ENCODE data around the gene ZNF789. TPM values are rescaled to one million over a fixed set of nuclear protein-coding genes. Genes with fewer than 3 reads are reported as not detected.

The ZNF789 gene
- total and polyA plus RNA-seq, 2 donors (not counting 3 experiments of a cell fraction or from before 2014, with no cell fraction given) = 11.6 to 21.6 TPM

- BruUV-seq (replicated peaks) = no TSS peak
- H3K27ac ChIP-seq (ENCODE audit: insufficient read depth, low read depth, low read length) = peak overlapping the region; percentile 78
- H3K79me2 ChIP-seq (ENCODE audit: control insufficient read depth, insufficient read depth, low read length) = peaks cover 30% of the 10 kb centered on the region
- intact Hi-C loops (cut with micrococcal nuclease) = no loop called here
- peak overlapping the region; percentile 61 for H2AFZ ChIP-seq (ENCODE audit: low read depth, low read length)
- H3K4me2 ChIP-seq (ENCODE audit: insufficient read depth, low read length) = peak overlapping the region; percentile 77
- ChIA-PET POLR2A (interaction anchor here (1.3 kb wide), 1 partner anchor 26 kb away, joined by 8 read pairs; no protein-coding TSS in a partner anchor), CTCF (interaction anchor here (1.2 to 1.7 kb wide), 3 partner anchors 26 to 414 kb away, joined by 3 to 4 read pairs (median 4); partner anchors contain the start of genes FAM200A and ZNF789)
- DNase-seq (ENCODE audit: low read depth, low spot score) (no peak), FAIRE-seq (peak; percentile 74)
- dilution Hi-C loops (cut with MboI; ENCODE audit: extremely low pct_ligation_motif_present, low sequenced_read_pairs) = no loop called here
- peaks cover under 1 to 8% of the 10 kb centered on the region in 2 experiments for H3K36me3 ChIP-seq (ENCODE audit: control insufficient read depth in 2 of 2, extremely low read depth in 1 of 2, insufficient read depth in 2 of 2, low read length in 2 of 2)
- H4K20me1 ChIP-seq (replicated peaks; ENCODE audit: control insufficient read depth, extremely low read depth, insufficient read depth, low read length) = no peaks in the 10 kb centered on the region
- peak overlapping the region; percentile 81 for H3K9ac ChIP-seq (replicated peaks; ENCODE audit: extremely low read depth, insufficient read depth, low read length)
- H3K27me3 ChIP-seq (ENCODE audit: control insufficient read depth in 2 of 2, insufficient read depth in 2 of 2, low read length in 2 of 2) = no peaks in the 10 kb centered on the region
- peaks cover 16% of the 10 kb centered on the region for H3K4me1 ChIP-seq (ENCODE audit: control insufficient read depth, extremely low read depth, insufficient read depth, low read length)
- no peaks in the 10 kb centered on the region for H3K9me1 ChIP-seq (replicated peaks; ENCODE audit: control insufficient read depth, extremely low read depth, insufficient read depth, low read length)
- TF ChIP-seq EZH2 (IDR thresholded peaks at IDR 0.05; ENCODE audit: borderline replicate concordance, low read depth, low read length, severe bottlenecking) (no peak), POLR2A (IDR thresholded peaks at IDR 0.05; ENCODE audit: low read depth, low read length) (no peak), FOS (IDR thresholded peaks at IDR 0.05; ENCODE audit: borderline replicate concordance, insufficient read depth, low read length) (no peak), JUN (IDR thresholded peaks at IDR 0.05; ENCODE audit: borderline replicate concordance, insufficient read depth, insufficient read length, low read depth) (no peak), GATA2 (IDR thresholded peaks at IDR 0.05; ENCODE audit: insufficient read depth, insufficient read length, low read depth, low read length) (no peak), MYC (IDR thresholded peaks at IDR 0.05; ENCODE audit: low read depth, low read length) (no peak), POLR2AphosphoS5 (IDR thresholded peaks at IDR 0.05; ENCODE audit: insufficient read depth, low read depth, low read length) (no peak)
- TF ChIP-seq, protein P1, sequence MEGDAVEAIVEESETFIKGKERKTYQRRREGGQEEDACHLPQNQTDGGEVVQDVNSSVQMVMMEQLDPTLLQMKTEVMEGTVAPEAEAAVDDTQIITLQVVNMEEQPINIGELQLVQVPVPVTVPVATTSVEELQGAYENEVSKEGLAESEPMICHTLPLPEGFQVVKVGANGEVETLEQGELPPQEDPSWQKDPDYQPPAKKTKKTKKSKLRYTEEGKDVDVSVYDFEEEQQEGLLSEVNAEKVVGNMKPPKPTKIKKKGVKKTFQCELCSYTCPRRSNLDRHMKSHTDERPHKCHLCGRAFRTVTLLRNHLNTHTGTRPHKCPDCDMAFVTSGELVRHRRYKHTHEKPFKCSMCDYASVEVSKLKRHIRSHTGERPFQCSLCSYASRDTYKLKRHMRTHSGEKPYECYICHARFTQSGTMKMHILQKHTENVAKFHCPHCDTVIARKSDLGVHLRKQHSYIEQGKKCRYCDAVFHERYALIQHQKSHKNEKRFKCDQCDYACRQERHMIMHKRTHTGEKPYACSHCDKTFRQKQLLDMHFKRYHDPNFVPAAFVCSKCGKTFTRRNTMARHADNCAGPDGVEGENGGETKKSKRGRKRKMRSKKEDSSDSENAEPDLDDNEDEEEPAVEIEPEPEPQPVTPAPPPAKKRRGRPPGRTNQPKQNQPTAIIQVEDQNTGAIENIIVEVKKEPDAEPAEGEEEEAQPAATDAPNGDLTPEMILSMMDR (IDR thresholded peaks at IDR 0.05; ENCODE audit: extremely low read depth in 1 of 2, insufficient read depth in 1 of 2, low read depth in 1 of 2, low read length in 2 of 2) = no peak
- TF ChIP-seq, protein P2, sequence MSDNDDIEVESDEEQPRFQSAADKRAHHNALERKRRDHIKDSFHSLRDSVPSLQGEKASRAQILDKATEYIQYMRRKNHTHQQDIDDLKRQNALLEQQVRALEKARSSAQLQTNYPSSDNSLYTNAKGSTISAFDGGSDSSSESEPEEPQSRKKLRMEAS (IDR thresholded peaks at IDR 0.05; ENCODE audit: insufficient read depth, insufficient read length) = no peak
- H3K9me3 ChIP-seq (replicated peaks; ENCODE audit: control insufficient read depth, insufficient read depth, low read length) = no peaks in the 10 kb centered on the region
- peak overlapping the region; percentile 28 to 79 (median 75) for H3K4me3 ChIP-seq (replicated peaks in 1 of 3; ENCODE audit: insufficient read depth in 1 of 3, low read depth in 1 of 3, low read length in 3 of 3)
These were observed 26.7 kb downstream of the ZNF789 start for GRCh38 chr7:99499371-99499720.
